ENCODE measurements around the gene PIK3R4.
A peak's percentile ranks its signal among the peaks of the same experiment; 100 is the strongest.

PIK3R4 gene

GRCh38 chr3:130760922-130761321, 14.3 kb upstream of the PIK3R4 start:
- no peaks in the 10 kb centered on the region for H3K4me1 ChIP-seq
- H3K9me3 ChIP-seq = no peaks in the 10 kb centered on the region
- H3K36me3 ChIP-seq (replicated peaks) = no peaks in the 10 kb centered on the region
- H3K27me3 ChIP-seq (ENCODE audit: low read depth) = no peaks in the 10 kb centered on the region
- in situ Hi-C loops (cut with MboI; ENCODE audit: low sequenced_read_pairs) = loop anchor here (25.0 kb wide), 1 partner anchor 126 kb away; the partner anchor contains the start of gene ATP2C1
- H3K4me3 ChIP-seq = no peak overlapping the region
- peak in 1 of 2 experiments; percentile 12 for DNase-seq (ENCODE audit: low spot score in 2 of 2)

- H3K4me3 ChIP-seq = no peak overlapping the region
- H3K4me1 ChIP-seq = no peaks in the 10 kb centered on the region
- in situ Hi-C loops (cut with MboI; ENCODE audit: low sequenced_read_pairs) = loop anchor here (25.0 kb wide), 1 partner anchor 127 kb away; the partner anchor contains the start of gene ATP2C1
- peak; percentile 63 to 64 for DNase-seq (ENCODE audit: low spot score in 2 of 2)
- H3K9me3 ChIP-seq = no peaks in the 10 kb centered on the region
- H3K27me3 ChIP-seq (ENCODE audit: low read depth) = no peaks in the 10 kb centered on the region
- H3K36me3 ChIP-seq (replicated peaks) = no peaks in the 10 kb centered on the region
Measured at GRCh38 chr3:130759692-130760338, 13.2 kb upstream of the PIK3R4 start.

GRCh38 chr3:130758624-130759369, 12.2 kb upstream of the PIK3R4 start:
- no peaks in the 10 kb centered on the region for H3K9me3 ChIP-seq
- no peaks in the 10 kb centered on the region for H3K27me3 ChIP-seq (ENCODE audit: low read depth)
- no peaks in the 10 kb centered on the region for H3K36me3 ChIP-seq (replicated peaks)
- in situ Hi-C loops (cut with MboI; ENCODE audit: low sequenced_read_pairs) = loop anchor here (25.0 kb wide), 1 partner anchor 129 kb away; the partner anchor contains the start of gene ATP2C1
- no peak for DNase-seq (ENCODE audit: low spot score in 2 of 2)
- no peak overlapping the region for H3K4me3 ChIP-seq
- no peaks in the 10 kb centered on the region for H3K4me1 ChIP-seq

GRCh38 chr3:130757611-130758150, 11.1 kb upstream of the PIK3R4 start:
- no peaks in the 10 kb centered on the region for H3K36me3 ChIP-seq (replicated peaks)
- H3K9me3 ChIP-seq = no peaks in the 10 kb centered on the region
- no peak for DNase-seq (ENCODE audit: low spot score in 2 of 2)
- H3K4me1 ChIP-seq = no peaks in the 10 kb centered on the region
- no peak overlapping the region for H3K4me3 ChIP-seq
- H3K27me3 ChIP-seq (ENCODE audit: low read depth) = 0 out of 2 replicates have a peak, but pooled peaks cover 3% of the 10 kb centered on the region
- in situ Hi-C loops (cut with MboI; ENCODE audit: low sequenced_read_pairs) = loop anchor here (25.0 kb wide), 1 partner anchor 130 kb away; the partner anchor contains the start of gene ATP2C1

GRCh38 chr3:130755666-130756065, 9.0 kb upstream of the PIK3R4 start:
- 0 out of 2 replicates have a peak, but pooled peaks cover 3% of the 10 kb centered on the region for H3K27me3 ChIP-seq (ENCODE audit: low read depth)
- no peaks in the 10 kb centered on the region for H3K9me3 ChIP-seq
- no peak for DNase-seq (ENCODE audit: low spot score in 2 of 2)
- in situ Hi-C loops (cut with MboI; ENCODE audit: low sequenced_read_pairs) = loop anchor here (25.0 kb wide), 1 partner anchor 132 kb away; the partner anchor contains the start of gene ATP2C1
- no peaks in the 10 kb centered on the region for H3K4me1 ChIP-seq
- no peaks in the 10 kb centered on the region for H3K36me3 ChIP-seq (replicated peaks)
- no peak overlapping the region for H3K4me3 ChIP-seq

GRCh38 chr3:130748981-130749380, 2.4 kb upstream of the PIK3R4 start:
- H3K4me3 ChIP-seq = no peak overlapping the region
- H3K9me3 ChIP-seq = no peaks in the 10 kb centered on the region
- peaks cover 6% of the 10 kb centered on the region for H3K36me3 ChIP-seq (replicated peaks)
- DNase-seq (ENCODE audit: low spot score in 2 of 2) = no peak
- H3K4me1 ChIP-seq = peaks cover 5% of the 10 kb centered on the region; the same call in 1 of the 2 replicates
- in situ Hi-C loops (cut with MboI; ENCODE audit: low sequenced_read_pairs) = no loop called here
- H3K27me3 ChIP-seq (ENCODE audit: low read depth) = 0 out of 2 replicates have a peak, but pooled peaks cover 3% of the 10 kb centered on the region

GRCh38 chr3:130748467-130748861, 1.8 kb upstream of the PIK3R4 start:
- Histone ChIP-seq H3K27me3 (ENCODE audit: low read depth) (0 out of 2 replicates have a peak, but pooled peaks cover 2% of the 10 kb centered on the region), H3K9me3 (no peaks in the 10 kb centered on the region), H3K4me1 (peaks cover 5% of the 10 kb centered on the region; the same call in 1 of the 2 replicates), H3K4me3 (no peak overlapping the region), H3K36me3 (replicated peaks) (peaks cover 7% of the 10 kb centered on the region)
- in situ Hi-C loops (cut with MboI; ENCODE audit: low sequenced_read_pairs) = no loop called here
- DNase-seq (ENCODE audit: low spot score in 2 of 2) = no peak

GRCh38 chr3:130743354-130743753, 3.3 kb downstream of the PIK3R4 start:
- Histone ChIP-seq H3K4me3 (no peak overlapping the region), H3K9me3 (no peaks in the 10 kb centered on the region), H3K4me1 (peaks cover 10% of the 10 kb centered on the region), H3K27me3 (ENCODE audit: low read depth) (no peaks in the 10 kb centered on the region), H3K36me3 (replicated peaks) (peaks cover 16% of the 10 kb centered on the region)
- DNase-seq (ENCODE audit: low spot score in 2 of 2) = no peak
- in situ Hi-C loops (cut with MboI; ENCODE audit: low sequenced_read_pairs) = no loop called here

- no peaks in the 10 kb centered on the region for H3K9me3 ChIP-seq
- H3K27me3 ChIP-seq (ENCODE audit: low read depth) = no peaks in the 10 kb centered on the region
- no peak for DNase-seq (ENCODE audit: low spot score in 2 of 2)
- H3K4me1 ChIP-seq = peaks cover 10% of the 10 kb centered on the region
- peaks cover 16% of the 10 kb centered on the region for H3K36me3 ChIP-seq (replicated peaks)
- H3K4me3 ChIP-seq = no peak overlapping the region
- in situ Hi-C loops (cut with MboI; ENCODE audit: low sequenced_read_pairs) = no loop called here
Measured at GRCh38 chr3:130741946-130742610, 4.6 kb downstream of the PIK3R4 start.

- Histone ChIP-seq H3K4me1 (peaks cover 8% of the 10 kb centered on the region), H3K27me3 (ENCODE audit: low read depth) (no peaks in the 10 kb centered on the region), H3K4me3 (no peak overlapping the region), H3K36me3 (replicated peaks) (peaks cover 19% of the 10 kb centered on the region), H3K9me3 (no peaks in the 10 kb centered on the region)
- DNase-seq (ENCODE audit: low spot score in 2 of 2) = no peak
- in situ Hi-C loops (cut with MboI; ENCODE audit: low sequenced_read_pairs) = no loop called here
Measured at GRCh38 chr3:130739848-130740247, 6.8 kb downstream of the PIK3R4 start.

GRCh38 chr3:130738241-130738640, 8.4 kb downstream of the PIK3R4 start:
- Histone ChIP-seq H3K36me3 (replicated peaks) (peaks cover 23% of the 10 kb centered on the region), H3K9me3 (no peaks in the 10 kb centered on the region), H3K4me1 (peaks cover 5% of the 10 kb centered on the region), H3K4me3 (no peak overlapping the region), H3K27me3 (ENCODE audit: low read depth) (no peaks in the 10 kb centered on the region)
- in situ Hi-C loops (cut with MboI; ENCODE audit: low sequenced_read_pairs) = no loop called here
- DNase-seq (ENCODE audit: low spot score in 2 of 2) = no peak

GRCh38 chr3:130737622-130738021, 9.0 kb downstream of the PIK3R4 start:
- DNase-seq (ENCODE audit: low spot score in 2 of 2) = no peak
- H3K9me3 ChIP-seq = no peaks in the 10 kb centered on the region
- H3K36me3 ChIP-seq (replicated peaks) = peaks cover 26% of the 10 kb centered on the region
- H3K4me1 ChIP-seq = peaks cover 3% of the 10 kb centered on the region
- in situ Hi-C loops (cut with MboI; ENCODE audit: low sequenced_read_pairs) = no loop called here
- no peaks in the 10 kb centered on the region for H3K27me3 ChIP-seq (ENCODE audit: low read depth)
- H3K4me3 ChIP-seq = no peak overlapping the region

GRCh38 chr3:130733236-130733875, 13.3 kb downstream of the PIK3R4 start:
- Histone ChIP-seq H3K9me3 (no peaks in the 10 kb centered on the region), H3K36me3 (replicated peaks) (peaks cover 27% of the 10 kb centered on the region; the same call in 1 of the 2 replicates), H3K27me3 (ENCODE audit: low read depth) (no peaks in the 10 kb centered on the region), H3K4me1 (no peaks in the 10 kb centered on the region), H3K4me3 (no peak overlapping the region)
- in situ Hi-C loops (cut with MboI; ENCODE audit: low sequenced_read_pairs) = no loop called here
- no peak for DNase-seq (ENCODE audit: low spot score in 2 of 2)

Data from HAP-1 (cell line).